Esophagus squamous epithelium (tissue), 4 donors: ENCODE measurements around the gene LARGE1.

Experiments
- CTCF ChIP-seq, 6 experiments: fragments of 450-650 bp in 4 of 6; fragments of 200-600 bp in 2 of 6; sonication (generic) in 2 of 6; IDR thresholded peaks; one replicate each; pipeline ENCODE4 v1.5.1; 2016 to 2019; ENCODE audit warnings: antibody characterized with exemption in 6 of 6, mild to moderate bottlenecking in 4 of 6, moderate library complexity in 4 of 6
- POLR2A ChIP-seq, 4 donors: fragments of 450-650 bp; IDR thresholded peaks; one replicate each; pipeline ENCODE4 v1.6.1; 2017; ENCODE audit warnings: antibody characterized with exemption in 4 of 4, mild to moderate bottlenecking in 4 of 4, moderate library complexity in 3 of 4

- no peak for TF ChIP-seq CTCF (IDR thresholded peaks at IDR 0.05)
- no peak for TF ChIP-seq POLR2A (IDR thresholded peaks at IDR 0.05)
Observed at GRCh38 chr22:33329398-33329797, 590.9 kb downstream of the LARGE1 start.
